GM12801 (cell line): ENCODE data around the gene PLAC9.

Experiments
- CTCF ChIP-seq: IDR thresholded peaks from one replicate; pipeline ENCODE4 v1.5.1; 2011; ENCODE audit warnings: control low read depth; ENCODE audit not compliant: insufficient read length; ENCODE audit errors: extremely low read depth

PLAC9 gene

DNA sequence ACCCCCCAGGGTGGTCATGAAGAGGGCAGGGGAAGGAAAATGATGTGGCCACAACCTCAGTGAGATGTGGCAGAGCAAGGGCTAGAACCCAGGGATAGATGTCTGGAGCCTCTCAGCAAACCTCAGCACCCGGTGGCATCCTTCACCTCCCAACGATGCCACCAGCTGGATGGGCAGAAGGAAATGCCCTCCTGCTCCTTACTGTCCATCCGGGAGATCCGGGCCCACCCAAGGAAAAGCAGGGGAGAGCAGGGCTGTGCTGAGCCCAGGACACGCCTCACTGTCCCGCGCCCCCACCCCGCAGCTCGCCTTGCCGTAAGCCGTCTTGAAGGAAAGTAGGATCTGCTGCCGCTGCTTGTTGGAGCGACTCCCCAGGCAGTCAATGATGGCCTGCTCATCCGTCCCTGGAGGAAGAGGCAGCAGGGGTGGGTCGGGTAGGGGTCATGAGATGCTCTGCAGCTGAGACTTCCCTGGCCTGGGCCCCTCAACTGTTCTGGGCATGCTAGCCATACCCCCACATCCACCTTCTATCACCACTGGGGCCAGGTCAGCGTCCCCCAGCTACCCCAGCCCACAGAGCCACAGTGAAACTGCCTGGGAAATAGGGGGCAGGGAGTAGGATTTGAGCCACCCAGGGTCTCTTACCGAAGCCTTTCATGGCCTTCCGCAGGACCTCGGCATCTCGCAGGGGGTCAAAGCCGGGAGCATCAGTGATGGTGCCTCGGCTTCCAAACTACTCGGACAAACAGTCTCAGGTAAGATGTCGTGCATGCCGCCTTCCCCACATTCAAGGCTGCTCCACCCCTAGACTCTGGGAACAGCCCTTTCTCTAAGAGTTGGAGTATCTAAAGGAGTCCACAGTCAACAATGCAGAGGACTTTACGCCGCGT lies 34.3 kb downstream of the PLAC9 start:
- no peak for TF ChIP-seq CTCF

- TF ChIP-seq CTCF: no peak
Observed at GRCh38 chr10:80167471-80168161, 35.1 kb downstream of the PLAC9 start.

DNA sequence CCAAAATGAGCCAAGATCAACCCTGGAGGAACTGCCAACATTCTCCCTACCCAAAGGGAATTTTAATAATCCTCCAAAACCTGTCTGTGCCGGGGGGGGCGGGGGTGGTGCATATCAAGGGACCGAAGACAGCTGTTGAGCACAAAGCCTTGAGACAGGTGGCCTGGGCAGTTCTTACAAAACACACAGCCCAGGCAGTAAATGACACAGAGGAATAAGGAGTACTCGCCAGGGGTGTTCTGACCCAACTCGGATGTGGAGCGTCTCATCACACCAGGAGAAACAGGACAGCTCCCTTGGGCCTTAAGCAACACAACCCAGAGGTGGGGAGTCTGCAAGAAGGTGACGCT lies 35.6 kb downstream of the PLAC9 start:
- TF ChIP-seq CTCF: no peak

- TF ChIP-seq CTCF: no peak
Observed at GRCh38 chr10:80168679-80169380, 36.3 kb downstream of the PLAC9 start.

- no peak for TF ChIP-seq CTCF
Observed at GRCh38 chr10:80170026-80170425, 37.5 kb downstream of the PLAC9 start.

GRCh38 chr10:80170641-80171040 lies 38.1 kb downstream of the PLAC9 start:
- TF ChIP-seq CTCF: no peak

- TF ChIP-seq CTCF: no peak
Observed at GRCh38 chr10:80171248-80171660, 38.7 kb downstream of the PLAC9 start.
